Measurements from ENCODE around the gene PSMA7.

PSMA7 gene

GRCh38 chr20:62143081-62143956, at the start of gene PSMA7, which contains the start of gene SS18L1:
PSMA7 (minus strand) TSS chr20:62143394; CDS start chr20:62143303, 91 bp downstream.
SS18L1 (plus strand) TSS chr20:62143769; CDS start chr20:62143821, 52 bp downstream.
- DNase-seq (ENCODE audit: low spot score) = peak; percentile 94

GRCh38 chr20:62192635-62193034, 49.4 kb upstream of the PSMA7 start:
- DNase-seq (ENCODE audit: low spot score) = no peak

- no peak for DNase-seq (ENCODE audit: low spot score)
Measured at GRCh38 chr20:62191781-62192559, 48.8 kb upstream of the PSMA7 start.

GRCh38 chr20:62190639-62191411, 47.6 kb upstream of the PSMA7 start:
- DNase-seq (ENCODE audit: low spot score) = no peak

- no peak for DNase-seq (ENCODE audit: low spot score)
Measured at GRCh38 chr20:62186887-62187866, 44.0 kb upstream of the PSMA7 start.

GRCh38 chr20:62186096-62186426, 42.9 kb upstream of the PSMA7 start:
- no peak for DNase-seq (ENCODE audit: low spot score)

- no peak for DNase-seq (ENCODE audit: low spot score)
Measured at GRCh38 chr20:62183426-62184142, 40.4 kb upstream of the PSMA7 start.

- peak; percentile 99 for DNase-seq (ENCODE audit: low spot score)
Measured at GRCh38 chr20:62182469-62183425, 39.6 kb upstream of the PSMA7 start, which contains the start of gene MTG2. MTG2 (plus strand) TSS chr20:62183028; CDS start chr20:62193421, 10,393 bp downstream.

GRCh38 chr20:62181808-62182207, 38.6 kb upstream of the PSMA7 start:
- DNase-seq (ENCODE audit: low spot score) = no peak

GRCh38 chr20:62179162-62179504, 35.9 kb upstream of the PSMA7 start:
- DNase-seq (ENCODE audit: low spot score) = no peak

GRCh38 chr20:62178316-62179161, 35.3 kb upstream of the PSMA7 start:
- DNase-seq (ENCODE audit: low spot score) = no peak

GRCh38 chr20:62177307-62177706, 34.1 kb upstream of the PSMA7 start:
- DNase-seq (ENCODE audit: low spot score) = no peak

GRCh38 chr20:62176866-62177265, 33.7 kb upstream of the PSMA7 start:
- DNase-seq (ENCODE audit: low spot score) = no peak

GRCh38 chr20:62175711-62176110, 32.5 kb upstream of the PSMA7 start:
- no peak for DNase-seq (ENCODE audit: low spot score)

- DNase-seq (ENCODE audit: low spot score) = no peak
Measured at GRCh38 chr20:62174870-62175624, 31.9 kb upstream of the PSMA7 start.

- DNase-seq (ENCODE audit: low spot score) = no peak
Measured at GRCh38 chr20:62174021-62174804, 31.0 kb upstream of the PSMA7 start.

GRCh38 chr20:62172666-62173065, 29.5 kb upstream of the PSMA7 start:
- no peak for DNase-seq (ENCODE audit: low spot score)
